HEK293 (cell line): ENCODE data around the gene TUG1.
A peak's percentile ranks its signal among the peaks of the same experiment; 100 is the strongest.

Source experiments
- BCL6B ChIP-seq: fragments of 450-650 bp; formaldehyde crosslinking; IDR thresholded peaks from 2 replicates; pipeline ENCODE4 v1.5.1; 2017; ENCODE audit warnings: missing biosample characterization, missing genetic modification characterization
- CTCF ChIP-seq: fragments of 450-650 bp; formaldehyde crosslinking; IDR thresholded peaks from 2 replicates; pipeline ENCODE4 v1.5.1; 2016; ENCODE audit warnings: missing biosample characterization, missing genetic modification characterization
- HOXC10 ChIP-seq: sonication (generic); formaldehyde crosslinking; IDR thresholded peaks from 2 replicates; pipeline ENCODE4 v1.8.1; 2023; ENCODE audit warnings: mild to moderate bottlenecking, missing genetic modification reagents
- KLF16 ChIP-seq: fragments of 450-650 bp; formaldehyde crosslinking; IDR thresholded peaks from 2 replicates; pipeline ENCODE4 v1.5.1; 2017; ENCODE audit warnings: missing biosample characterization, missing genetic modification characterization
- OVOL3 ChIP-seq: fragments of 450-650 bp; formaldehyde crosslinking; IDR thresholded peaks from 2 replicates; pipeline ENCODE4 v1.5.1; 2016; ENCODE audit warnings: missing biosample characterization, missing genetic modification characterization
- PRDM1 ChIP-seq: fragments of 450-650 bp; formaldehyde crosslinking; IDR thresholded peaks from 2 replicates; pipeline ENCODE4; 2016; ENCODE audit warnings: missing biosample characterization, missing genetic modification characterization
- PRDM2 ChIP-seq: fragments of 450-650 bp; formaldehyde crosslinking; IDR thresholded peaks from 2 replicates; pipeline ENCODE4 v1.5.1; 2016; ENCODE audit warnings: missing biosample characterization, missing genetic modification characterization, borderline replicate concordance
- SCRT2 ChIP-seq: fragments of 450-650 bp; formaldehyde crosslinking; IDR thresholded peaks from 2 replicates; pipeline ENCODE4 v1.5.1; 2016; ENCODE audit warnings: missing biosample characterization, missing genetic modification characterization
- TRIM28 ChIP-seq: IDR thresholded peaks from 2 replicates; pipeline ENCODE4 v1.6.1; 2011; ENCODE audit warnings: low read length, control low read depth, borderline replicate concordance
- ZBTB44 ChIP-seq: fragments of 450-650 bp; IDR thresholded peaks from 2 replicates; pipeline ENCODE4 v1.5.1; 2018; ENCODE audit warnings: missing biosample characterization, mild to moderate bottlenecking, missing genetic modification characterization
- ZBTB8A ChIP-seq: fragments of 450-650 bp; formaldehyde crosslinking; IDR thresholded peaks from 2 replicates; pipeline ENCODE4 v1.5.1; 2016; ENCODE audit warnings: missing biosample characterization, missing genetic modification characterization
- ZEB2 ChIP-seq: fragments of 450-650 bp; formaldehyde crosslinking; IDR thresholded peaks from 2 replicates; pipeline ENCODE4 v1.5.1; 2016; ENCODE audit warnings: missing biosample characterization, missing genetic modification characterization
- ZFHX2 ChIP-seq: fragments of 450-650 bp; formaldehyde crosslinking; conservative IDR thresholded peaks from 2 replicates; pipeline ENCODE4 v1.5.1; 2016; ENCODE audit warnings: missing biosample characterization, missing genetic modification characterization
- ZNF169 ChIP-seq: fragments of 450-650 bp; formaldehyde crosslinking; IDR thresholded peaks from 2 replicates; pipeline ENCODE4 v1.5.1; 2016; ENCODE audit warnings: missing biosample characterization, missing genetic modification characterization
- ZNF18 ChIP-seq: fragments of 450-650 bp; formaldehyde crosslinking; IDR thresholded peaks from 2 replicates; pipeline ENCODE4 v1.5.1; 2016; ENCODE audit warnings: missing biosample characterization, missing genetic modification characterization
- ZNF239 ChIP-seq: fragments of 450-650 bp; formaldehyde crosslinking; IDR thresholded peaks from 2 replicates; pipeline ENCODE4 v1.5.1; 2016; ENCODE audit warnings: missing biosample characterization, missing genetic modification characterization
- ZNF324 ChIP-seq: fragments of 450-650 bp; formaldehyde crosslinking; IDR thresholded peaks from 2 replicates; pipeline ENCODE4 v1.5.1; 2016; ENCODE audit warnings: missing biosample characterization, missing genetic modification characterization
- ZNF530 ChIP-seq: fragments of 450-650 bp; formaldehyde crosslinking; IDR thresholded peaks from 2 replicates; pipeline ENCODE4 v1.5.1; 2016; ENCODE audit warnings: low read depth, missing biosample characterization, missing genetic modification characterization
- ZNF560 ChIP-seq: fragments of 450-650 bp; formaldehyde crosslinking; IDR thresholded peaks from 2 replicates; pipeline ENCODE4 v1.5.1; 2017; ENCODE audit warnings: missing biosample characterization, missing genetic modification characterization, borderline replicate concordance
- ZNF610 ChIP-seq: fragments of 450-650 bp; formaldehyde crosslinking; IDR thresholded peaks from 2 replicates; pipeline ENCODE4 v1.5.1; 2016; ENCODE audit warnings: missing biosample characterization, missing genetic modification characterization, borderline replicate concordance
- ZNF670 ChIP-seq: fragments of 450-650 bp; formaldehyde crosslinking; IDR thresholded peaks from 2 replicates; pipeline ENCODE4 v1.5.1; 2016; ENCODE audit warnings: missing biosample characterization, missing genetic modification characterization, low read depth
- ZNF785 ChIP-seq: fragments of 450-650 bp; formaldehyde crosslinking; IDR thresholded peaks from 2 replicates; pipeline ENCODE4 v1.5.1; 2016; ENCODE audit warnings: missing biosample characterization, missing genetic modification characterization
- ZNF843 ChIP-seq: fragments of 450-650 bp; formaldehyde crosslinking; IDR thresholded peaks from 2 replicates; pipeline ENCODE4 v1.5.1; 2016; ENCODE audit warnings: missing biosample characterization, missing genetic modification characterization
- ZSCAN18 ChIP-seq: fragments of 450-650 bp; formaldehyde crosslinking; IDR thresholded peaks from 2 replicates; pipeline ENCODE4 v1.5.1; 2016; ENCODE audit warnings: missing biosample characterization, missing genetic modification characterization

TUG1 gene

GRCh38 chr22:30968015-30968923 lies 796 bp upstream of the TUG1 start, which contains the start of gene MORC2 (continued):
- TF ChIP-seq PRDM2 (tag by site-specific recombination) (no peak), ZNF843 (no peak), ZEB2 (no peak), TRIM28 (no peak), ZNF610 (tag by site-specific recombination) (no peak), HOXC10 (CRISPR knock-in tag) (no peak), ZFHX2 (tag by site-specific recombination) (peak; percentile 85), ZNF324 (tag by site-specific recombination) (peak; percentile 86), ZNF169 (no peak), ZBTB8A (tag by site-specific recombination) (no peak; the same call in 1 of the 2 replicates), PRDM1 (tag by site-specific recombination) (no peak), ZNF18 (tag by site-specific recombination) (no peak), ZNF530 (no peak), ZBTB44 (no peak), ZNF785 (tag by site-specific recombination) (peak; percentile 17; the same call in 1 of the 2 replicates), ZSCAN18 (tag by site-specific recombination) (no peak), ZNF670 (tag by site-specific recombination) (no peak), ZNF560 (peak; percentile 62; the same call in 1 of the 2 replicates), BCL6B (no peak), OVOL3 (tag by site-specific recombination) (no peak), SCRT2 (tag by site-specific recombination) (no peak), KLF16 (tag by site-specific recombination) (peak; percentile 77), CTCF (tag by site-specific recombination) (no peak), ZNF239 (tag by site-specific recombination) (no peak)
